Gastrocnemius medialis (tissue), 4 donors: ENCODE data around the gene ARRB1. TPM values are rescaled to one million over a fixed set of nuclear protein-coding genes. Genes with fewer than 3 reads are reported as not detected.

Source experiments
- ATAC-seq, 2 donors: fragments of 150-250 bp; one replicate each; pipeline ENCODE4 v1.9.1; 2016
- DNase-seq, 2 donors: peaks; one replicate each; pipeline ENCODE4 v3.0.0-alpha.2; 2019
- H3K27ac ChIP-seq, 4 donors: fragments of 200-600 bp; sonication (generic); 1 replicate in 1 of 4; 2 replicates in 3 of 4; pipeline ENCODE4 v1.5.1; 2016 to 2018; ENCODE audit warnings: mild to moderate bottlenecking in 2 of 4, moderate library complexity in 1 of 4
- H3K27me3 ChIP-seq, 3 donors: fragments of 200-600 bp; sonication (generic) in 2 of 3; 1 replicate in 1 of 3; 2 replicates in 2 of 3; pipeline versions ENCODE4 v1.5.1 to v1.6.0; 2016 to 2019; ENCODE audit warnings: mild to moderate bottlenecking in 1 of 3, moderate library complexity in 1 of 3
- H3K36me3 ChIP-seq, 2 donors: fragments of 200-600 bp; sonication (generic) in 1 of 2; one replicate each; pipeline ENCODE4 v1.5.1; 2017 to 2018
- H3K4me1 ChIP-seq, 2 donors: fragments of 200-600 bp; sonication (generic) in 1 of 2; one replicate each; pipeline ENCODE4 v1.5.1; 2016 to 2017; ENCODE audit warnings: mild to moderate bottlenecking in 2 of 2
- H3K4me3 ChIP-seq, 4 donors: fragments of 200-600 bp; sonication (generic) in 3 of 4; 1 replicate in 1 of 4; 2 replicates in 3 of 4; pipeline ENCODE4 v1.5.1; 2016 to 2019; ENCODE audit warnings: mild to moderate bottlenecking in 2 of 4
- H3K9me3 ChIP-seq, 3 donors: fragments of 200-600 bp; sonication (generic) in 2 of 3; 1 replicate in 1 of 3; 2 replicates in 2 of 3; pipeline ENCODE4 v1.5.1; 2016 to 2019
- CTCF ChIP-seq, 5 experiments: fragments of 450-650 bp in 3 of 5; fragments of 200-600 bp in 2 of 5; sonication (generic) in 2 of 5; IDR thresholded peaks in 4 of 5; conservative IDR thresholded peaks in 1 of 5; 1 replicate in 4 of 5; 2 replicates in 1 of 5; pipeline ENCODE4 v1.5.1; 2016 to 2019; ENCODE audit warnings: antibody characterized with exemption in 5 of 5, mild to moderate bottlenecking in 3 of 5, moderate library complexity in 3 of 5
- POLR2A ChIP-seq, 2 donors: fragments of 450-650 bp; IDR thresholded peaks; one replicate each; pipeline ENCODE4 v1.6.1; 2017; ENCODE audit warnings: antibody characterized with exemption in 2 of 2, mild to moderate bottlenecking in 2 of 2, moderate library complexity in 2 of 2
- in situ Hi-C, 4 donors: fragments of 200-750 bp; cut with MboI; loops; one replicate each; pipeline versions ENCODE4 v1.15.0 to v1.8.0; 2017; ENCODE audit warnings: low sequenced_read_pairs in 4 of 4
- intact Hi-C: fragments of 100-400 bp; cut with DNase I; formaldehyde crosslinking; loops from one replicate; pipeline ENCODE4 v1.15.1; 2023; ENCODE audit warnings: low total_unique reads
- total RNA-seq, 4 donors: library from RNA; depleted of rRNA; stranded (reverse); fragments of >200 nt; gene quantifications; one replicate each; pipeline versions ENCODE4 v1.1.0 to v1.2.3, GENCODE V29; 2016

The ARRB1 gene
- total RNA-seq, 4 donors from 2014 or later = 4.3 to 11.8 (median 5.4) TPM

- H3K27ac ChIP-seq = no peak overlapping the region
- intact Hi-C loops (no loop called here), in situ Hi-C loops (loop anchor here in 1 of 4 donors (5.0 kb wide), 1 partner anchor 58 kb away; no protein-coding TSS in a partner anchor)
- no peak for TF ChIP-seq POLR2A (IDR thresholded peaks at IDR 0.05)
- TF ChIP-seq CTCF (IDR thresholded peaks at IDR 0.05 in 4 of 5, conservative IDR thresholded peaks at IDR 0.05 in 1 of 5) = no peak
- DNase-seq = no peak
- no peak for ATAC-seq
- no peaks in the 10 kb centered on the region for H3K27me3 ChIP-seq
- peaks cover 8 to 11% of the 10 kb centered on the region in 2 donors for H3K4me1 ChIP-seq
- no peaks in the 10 kb centered on the region for H3K36me3 ChIP-seq
- no peak overlapping the region for H3K4me3 ChIP-seq
- H3K9me3 ChIP-seq = no peaks in the 10 kb centered on the region
These were observed 26.7 kb downstream of the ARRB1 start for GRCh38 chr11:75324740-75325139.

GRCh38 chr11:75324189-75324588, 27.3 kb downstream of the ARRB1 start:
- DNase-seq (no peak), ATAC-seq (no peak)
- intact Hi-C loops = no loop called here
- H3K36me3 ChIP-seq = no peaks in the 10 kb centered on the region
- TF ChIP-seq CTCF (IDR thresholded peaks at IDR 0.05 in 4 of 5, conservative IDR thresholded peaks at IDR 0.05 in 1 of 5) (no peak), POLR2A (IDR thresholded peaks at IDR 0.05) (no peak)
- no peaks in the 10 kb centered on the region for H3K9me3 ChIP-seq
- H3K27ac ChIP-seq = no peak overlapping the region
- H3K4me3 ChIP-seq = no peak overlapping the region
- in situ Hi-C loops = no loop called here
- H3K4me1 ChIP-seq = peaks cover 12 to 14% of the 10 kb centered on the region in 2 donors
- no peaks in the 10 kb centered on the region for H3K27me3 ChIP-seq

- H3K9me3 ChIP-seq = no peaks in the 10 kb centered on the region
- in situ Hi-C loops (no loop called here), intact Hi-C loops (no loop called here)
- DNase-seq (no peak), ATAC-seq (no peak)
- no peak overlapping the region for H3K4me3 ChIP-seq
- peaks cover 12 to 13% of the 10 kb centered on the region in 2 donors for H3K4me1 ChIP-seq
- no peaks in the 10 kb centered on the region for H3K36me3 ChIP-seq
- no peak overlapping the region for H3K27ac ChIP-seq
- no peaks in the 10 kb centered on the region for H3K27me3 ChIP-seq
- TF ChIP-seq CTCF (IDR thresholded peaks at IDR 0.05 in 4 of 5, conservative IDR thresholded peaks at IDR 0.05 in 1 of 5) = no peak
- no peak for TF ChIP-seq POLR2A (IDR thresholded peaks at IDR 0.05)
These were observed 27.9 kb downstream of the ARRB1 start for GRCh38 chr11:75323609-75324008.

GRCh38 chr11:75320643-75321042, 30.8 kb downstream of the ARRB1 start:
- Histone ChIP-seq H3K4me3 (no peak overlapping the region), H3K9me3 (no peaks in the 10 kb centered on the region), H3K27me3 (no peaks in the 10 kb centered on the region), H3K27ac (no peak overlapping the region), H3K4me1 (peaks cover 12 to 13% of the 10 kb centered on the region in 2 donors), H3K36me3 (no peaks in the 10 kb centered on the region)
- ATAC-seq (no peak), DNase-seq (no peak)
- no peak for TF ChIP-seq POLR2A (IDR thresholded peaks at IDR 0.05)
- no peak for TF ChIP-seq CTCF (IDR thresholded peaks at IDR 0.05 in 4 of 5, conservative IDR thresholded peaks at IDR 0.05 in 1 of 5)
- in situ Hi-C loops (no loop called here), intact Hi-C loops (no loop called here)

GRCh38 chr11:75320046-75320618, 31.3 kb downstream of the ARRB1 start:
- Histone ChIP-seq H3K9me3 (no peaks in the 10 kb centered on the region), H3K4me1 (peaks cover 12 to 13% of the 10 kb centered on the region in 2 donors), H3K27ac (no peak overlapping the region), H3K27me3 (no peaks in the 10 kb centered on the region), H3K36me3 (no peaks in the 10 kb centered on the region), H3K4me3 (no peak overlapping the region)
- TF ChIP-seq CTCF (IDR thresholded peaks at IDR 0.05 in 4 of 5, conservative IDR thresholded peaks at IDR 0.05 in 1 of 5) = no peak
- no peak for TF ChIP-seq POLR2A (IDR thresholded peaks at IDR 0.05)
- in situ Hi-C loops (no loop called here), intact Hi-C loops (no loop called here)
- ATAC-seq = no peak
- no peak for DNase-seq
